Karpas-422 (cell line): Measurements from ENCODE around the gene KCNH4. TPM values are rescaled to one million over a fixed set of nuclear protein-coding genes. Genes with fewer than 3 reads are reported as not detected.
A peak's percentile ranks its signal among the peaks of the same experiment; 100 is the strongest.

Experiments used
- DNase-seq: peaks from one replicate; pipeline ENCODE4 v3.0.0-alpha.2; 2015
- H2AFZ ChIP-seq: fragments of 200-600 bp; sonication (generic); 2 replicates; pipeline ENCODE4 v1.6.1; 2014; ENCODE audit warnings: antibody characterized with exemption, low read length, mixed read lengths
- H3K27ac ChIP-seq: fragments of 200-600 bp; sonication (generic); 2 replicates; pipeline ENCODE4 v1.5.1; 2014; ENCODE audit warnings: mild to moderate bottlenecking, low read length, moderate library complexity
- H3K27me3 ChIP-seq: fragments of 200-600 bp; sonication (generic); 2 replicates; pipeline ENCODE4 v1.6.1; 2014; ENCODE audit warnings: low read length, mixed read lengths
- H3K36me3 ChIP-seq: fragments of 200-600 bp; sonication (generic); 2 replicates; pipeline ENCODE4 v1.6.1; 2014; ENCODE audit warnings: low read length, mixed read lengths; ENCODE audit not compliant: insufficient read depth
- H3K4me1 ChIP-seq: fragments of 200-600 bp; sonication (generic); 2 replicates; pipeline ENCODE4 v1.6.1; 2014; ENCODE audit warnings: mild to moderate bottlenecking, low read length, mixed read lengths
- H3K4me2 ChIP-seq: fragments of 200-600 bp; sonication (generic); 2 replicates; pipeline ENCODE4 v1.6.1; 2014; ENCODE audit warnings: low read length, low read depth, mild to moderate bottlenecking; ENCODE audit not compliant: poor library complexity, severe bottlenecking
- H3K4me3 ChIP-seq: fragments of 200-600 bp; sonication (generic); 2 replicates; pipeline ENCODE4 v1.5.1; 2014; ENCODE audit warnings: mild to moderate bottlenecking, antibody characterized with exemption, low read length, mixed read lengths
- H3K79me2 ChIP-seq: fragments of 200-600 bp; sonication (generic); 2 replicates; pipeline ENCODE4 v1.6.1; 2014; ENCODE audit warnings: mild to moderate bottlenecking, low read length, mixed read lengths
- H3K9ac ChIP-seq: fragments of 200-600 bp; sonication (generic); 2 replicates; pipeline ENCODE4 v1.6.0; 2014; ENCODE audit warnings: low read length
- H3K9me2 ChIP-seq: fragments of 200-600 bp; sonication (generic), shearing (Covaris generic); replicated peaks from 2 replicates; pipeline ENCODE4 v1.6.0; 2014; ENCODE audit warnings: mild to moderate bottlenecking, low read length, moderate library complexity; ENCODE audit not compliant: insufficient read depth
- H3K9me3 ChIP-seq: fragments of 300-700, 200-600 bp; sonication (generic); 2 replicates; pipeline ENCODE4 v1.6.1; 2014; ENCODE audit warnings: low read length, mixed read lengths
- H4K20me1 ChIP-seq: fragments of 200-600 bp; sonication (generic); 2 replicates; pipeline ENCODE4 v1.6.1; 2014; ENCODE audit warnings: mild to moderate bottlenecking, antibody characterized with exemption, low read length, low read depth; ENCODE audit not compliant: insufficient read depth
- total RNA-seq: library from RNA; depleted of rRNA; stranded (reverse); fragments of >200 nt; shearing (Covaris generic); gene quantifications from 2 replicates; pipeline ENCODE4 v1.2.3, GENCODE V29; 2014; ENCODE audit warnings: low replicate concordance

KCNH4 gene
- total RNA-seq, 1 experiment from 2014 or later = not detected

- DNase-seq = peak; percentile 96
- H3K9ac ChIP-seq = peak overlapping the region; percentile 24; the same call in 1 of the 2 replicates
- H3K9me3 ChIP-seq = no peaks in the 10 kb centered on the region
- peak overlapping the region; percentile 65 for H3K4me2 ChIP-seq
- no peaks in the 10 kb centered on the region for H3K9me2 ChIP-seq
- H2AFZ ChIP-seq = no peak overlapping the region
- H3K27ac ChIP-seq = peak overlapping the region; percentile 91
- peaks cover 57% of the 10 kb centered on the region for H4K20me1 ChIP-seq
- no peaks in the 10 kb centered on the region for H3K27me3 ChIP-seq
- peak overlapping the region; percentile 49 for H3K4me3 ChIP-seq
- peaks cover 65% of the 10 kb centered on the region for H3K4me1 ChIP-seq
- H3K79me2 ChIP-seq = peaks cover 80% of the 10 kb centered on the region
- peaks cover 14% of the 10 kb centered on the region for H3K36me3 ChIP-seq
Observed at GRCh38 chr17:42133461-42134041, 47.4 kb downstream of the KCNH4 start.

GRCh38 chr17:42132941-42133340 is 48.0 kb downstream of the KCNH4 start:
- Histone ChIP-seq H3K27me3 (no peaks in the 10 kb centered on the region), H3K4me3 (peak overlapping the region; percentile 49), H2AFZ (no peak overlapping the region), H3K79me2 (peaks cover 74% of the 10 kb centered on the region), H3K9me3 (no peaks in the 10 kb centered on the region), H3K4me1 (peaks cover 64% of the 10 kb centered on the region), H3K9ac (peak overlapping the region; percentile 53), H3K27ac (peak overlapping the region; percentile 91), H3K36me3 (peaks cover 13% of the 10 kb centered on the region), H3K9me2 (no peaks in the 10 kb centered on the region), H3K4me2 (peak overlapping the region; percentile 65), H4K20me1 (peaks cover 55% of the 10 kb centered on the region)
- no peak for DNase-seq

- peak overlapping the region; percentile 49; the same call in 1 of the 2 replicates for H3K4me3 ChIP-seq
- peaks cover 65% of the 10 kb centered on the region for H3K79me2 ChIP-seq
- no peak overlapping the region for H2AFZ ChIP-seq
- no peaks in the 10 kb centered on the region for H3K9me3 ChIP-seq
- peaks cover 60% of the 10 kb centered on the region for H3K4me1 ChIP-seq
- H3K4me2 ChIP-seq = peak overlapping the region; percentile 65
- H3K36me3 ChIP-seq = peaks cover 10% of the 10 kb centered on the region
- no peak for DNase-seq
- H3K9ac ChIP-seq = peak overlapping the region; percentile 53
- H3K27ac ChIP-seq = peak overlapping the region; percentile 91
- no peaks in the 10 kb centered on the region for H3K27me3 ChIP-seq
- H3K9me2 ChIP-seq = no peaks in the 10 kb centered on the region
- H4K20me1 ChIP-seq = peaks cover 50% of the 10 kb centered on the region
Observed at GRCh38 chr17:42131981-42132432, 48.9 kb downstream of the KCNH4 start.

DNA sequence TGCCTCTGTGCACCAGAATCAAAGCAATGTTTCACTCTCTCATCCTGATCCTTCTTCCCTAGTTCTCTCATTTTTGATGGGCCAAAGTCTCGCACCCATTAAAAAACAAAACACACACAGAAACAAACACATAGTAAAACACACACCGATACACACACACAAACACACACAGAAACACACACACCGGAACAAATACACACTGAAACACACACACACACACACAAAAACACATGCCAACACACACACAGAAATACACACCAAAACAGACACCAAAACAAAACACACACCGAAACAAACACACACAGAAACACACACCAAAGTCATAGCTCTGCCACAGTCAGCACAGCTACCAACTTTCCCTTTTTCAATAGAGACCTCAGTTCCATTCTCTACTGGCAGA is 49.7 kb downstream of the KCNH4 start:
- peaks cover 46% of the 10 kb centered on the region for H4K20me1 ChIP-seq
- no peaks in the 10 kb centered on the region for H3K9me3 ChIP-seq
- no peak for DNase-seq
- peak overlapping the region; percentile 91 for H3K27ac ChIP-seq
- H3K9ac ChIP-seq = no peak overlapping the region
- H3K27me3 ChIP-seq = no peaks in the 10 kb centered on the region
- no peak overlapping the region for H2AFZ ChIP-seq
- no peaks in the 10 kb centered on the region for H3K9me2 ChIP-seq
- H3K36me3 ChIP-seq = peaks cover 13% of the 10 kb centered on the region
- H3K79me2 ChIP-seq = peaks cover 57% of the 10 kb centered on the region
- H3K4me1 ChIP-seq = peaks cover 52% of the 10 kb centered on the region
- no peak overlapping the region for H3K4me2 ChIP-seq
- H3K4me3 ChIP-seq = no peak overlapping the region

- Histone ChIP-seq H3K9me2 (no peaks in the 10 kb centered on the region), H2AFZ (no peak overlapping the region), H3K4me2 (no peak overlapping the region), H3K9ac (no peak overlapping the region), H4K20me1 (peaks cover 41% of the 10 kb centered on the region), H3K79me2 (peaks cover 49% of the 10 kb centered on the region), H3K4me3 (no peak overlapping the region), H3K36me3 (peaks cover 17% of the 10 kb centered on the region), H3K27ac (peak overlapping the region; percentile 91; the same call in 1 of the 2 replicates), H3K27me3 (no peaks in the 10 kb centered on the region), H3K4me1 (peaks cover 44% of the 10 kb centered on the region), H3K9me3 (no peaks in the 10 kb centered on the region)
- DNase-seq = no peak
Observed at GRCh38 chr17:42130310-42130936, 50.5 kb downstream of the KCNH4 start.

DNA sequence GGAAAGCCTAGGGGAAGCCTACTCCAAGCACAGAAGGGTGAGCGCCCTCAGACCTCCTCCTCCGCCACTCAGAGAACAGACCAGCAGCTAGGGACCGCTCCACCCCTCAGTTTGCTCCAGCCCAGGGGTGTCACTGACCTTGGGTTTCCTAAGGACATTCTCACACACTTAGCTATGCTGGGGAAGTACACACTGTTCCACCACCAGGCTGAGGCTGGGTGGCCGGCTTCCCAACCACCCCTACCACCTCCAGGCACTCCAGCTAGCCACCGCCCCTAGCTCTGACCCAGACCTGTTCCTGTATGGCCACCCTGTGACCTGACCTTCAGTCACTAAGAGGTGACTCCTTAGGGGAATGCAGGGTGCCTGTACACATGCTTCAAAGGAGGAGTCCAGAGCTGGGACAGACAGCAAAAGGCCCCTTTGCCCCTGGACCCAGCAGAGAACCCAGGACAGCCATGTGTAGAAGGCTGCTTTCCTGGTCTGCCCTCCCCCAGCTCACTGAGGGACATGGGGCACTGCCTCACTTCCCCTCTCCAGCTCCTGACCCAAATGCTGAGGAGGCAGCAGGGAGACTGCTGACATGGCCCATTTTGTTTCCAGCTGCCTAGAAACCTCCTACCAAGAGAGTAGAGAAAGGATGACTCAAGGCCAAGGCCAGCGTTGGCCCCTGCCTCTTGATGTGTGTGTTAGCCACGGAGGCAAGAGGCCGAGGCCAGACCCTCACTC is 51.7 kb downstream of the KCNH4 start:
- H3K4me1 ChIP-seq = peaks cover 33% of the 10 kb centered on the region
- no peak overlapping the region for H3K27ac ChIP-seq
- H3K4me3 ChIP-seq = no peak overlapping the region
- H3K79me2 ChIP-seq = peaks cover 38% of the 10 kb centered on the region
- H3K36me3 ChIP-seq = peaks cover 15% of the 10 kb centered on the region
- no peaks in the 10 kb centered on the region for H3K9me2 ChIP-seq
- H3K9me3 ChIP-seq = no peaks in the 10 kb centered on the region
- DNase-seq = no peak
- H2AFZ ChIP-seq = no peak overlapping the region
- H3K9ac ChIP-seq = no peak overlapping the region
- H3K27me3 ChIP-seq = no peaks in the 10 kb centered on the region
- peaks cover 37% of the 10 kb centered on the region for H4K20me1 ChIP-seq
- H3K4me2 ChIP-seq = no peak overlapping the region

GRCh38 chr17:42127414-42127813 is 53.5 kb downstream of the KCNH4 start:
- Histone ChIP-seq H3K36me3 (peaks cover 15% of the 10 kb centered on the region), H3K27ac (no peak overlapping the region), H4K20me1 (peaks cover 22% of the 10 kb centered on the region; the same call in 1 of the 2 replicates)

DNA sequence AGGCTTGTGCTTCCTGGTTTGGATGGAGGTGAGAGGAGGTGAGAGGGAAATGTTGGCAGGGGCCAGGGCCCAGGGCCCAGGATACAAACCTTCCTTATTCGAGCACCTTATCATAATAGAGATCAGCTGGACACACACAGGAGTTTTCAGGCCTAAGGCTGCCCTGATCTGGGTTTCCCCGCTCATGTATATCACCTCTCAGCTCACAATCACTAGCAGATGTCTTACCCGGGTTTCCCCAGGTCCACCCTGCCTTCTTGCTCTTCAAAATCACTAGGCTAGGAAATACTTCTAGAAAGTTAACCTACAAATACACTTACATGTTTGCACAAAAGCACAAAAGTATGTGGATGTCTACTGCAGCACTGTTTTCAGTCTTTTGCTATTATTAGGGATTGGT is 54.1 kb downstream of the KCNH4 start:
- Histone ChIP-seq H3K9me2 (no peaks in the 10 kb centered on the region), H3K4me2 (no peak overlapping the region), H3K27me3 (no peaks in the 10 kb centered on the region), H3K4me3 (no peak overlapping the region), H3K9ac (no peak overlapping the region), H3K36me3 (peaks cover 15% of the 10 kb centered on the region), H3K9me3 (no peaks in the 10 kb centered on the region), H3K4me1 (peaks cover 8% of the 10 kb centered on the region), H3K79me2 (peaks cover 17% of the 10 kb centered on the region), H3K27ac (no peak overlapping the region), H4K20me1 (peaks cover 19% of the 10 kb centered on the region; the same call in 1 of the 2 replicates), H2AFZ (no peak overlapping the region)
- DNase-seq = no peak

More at GRCh38 chr17:42127414-42127813, 53.5 kb downstream of the KCNH4 start:
- Histone ChIP-seq H3K79me2 (peaks cover 23% of the 10 kb centered on the region), H2AFZ (no peak overlapping the region), H3K9ac (no peak overlapping the region), H3K9me2 (no peaks in the 10 kb centered on the region), H3K9me3 (no peaks in the 10 kb centered on the region), H3K4me2 (no peak overlapping the region), H3K27me3 (no peaks in the 10 kb centered on the region), H3K4me1 (peaks cover 14% of the 10 kb centered on the region), H3K4me3 (no peak overlapping the region)
- no peak for DNase-seq
